Middle frontal gyrus (tissue), 1 donor: ENCODE measurements around the gene FAT1.
"Not testable (repeated sequence)": the region's sequence is repeated elsewhere in the genome, so short reads cannot be mapped to it uniquely, and the experiment has no call there.

Source experiments
- DNase-seq: peaks from one replicate; pipeline ENCODE4 v3.0.0-alpha.2; 2015; ENCODE audit warnings: low spot score; ENCODE audit errors: extremely low spot score

FAT1 gene

GRCh38 chr4:186699298-186699697, 24.4 kb downstream of the FAT1 start:
- no peak for DNase-seq

- no peak for DNase-seq
Measured at GRCh38 chr4:186698525-186698924, 25.1 kb downstream of the FAT1 start.

GRCh38 chr4:186698028-186698427, 25.6 kb downstream of the FAT1 start:
- no peak for DNase-seq

- DNase-seq, result no peak
Measured at GRCh38 chr4:186695392-186695791, 28.3 kb downstream of the FAT1 start.

GRCh38 chr4:186693894-186694293, 29.8 kb downstream of the FAT1 start:
- no peak for DNase-seq

- no peak for DNase-seq
Measured at GRCh38 chr4:186693159-186693815, 30.4 kb downstream of the FAT1 start.

- DNase-seq, result no peak
Measured at GRCh38 chr4:186691396-186691795, 32.3 kb downstream of the FAT1 start.

GRCh38 chr4:186689476-186689875, 34.2 kb downstream of the FAT1 start:
- DNase-seq, result no peak

- no peak for DNase-seq
Measured at GRCh38 chr4:186688150-186688943, 35.3 kb downstream of the FAT1 start.

- DNase-seq, result no peak
Measured at GRCh38 chr4:186687265-186687664, 36.4 kb downstream of the FAT1 start.

- no peak for DNase-seq
Measured at GRCh38 chr4:186685767-186686183, 37.9 kb downstream of the FAT1 start.

GRCh38 chr4:186684889-186685309, 38.8 kb downstream of the FAT1 start:
- no peak for DNase-seq

- no peak for DNase-seq
Measured at GRCh38 chr4:186684220-186684619, 39.4 kb downstream of the FAT1 start.

GRCh38 chr4:186680641-186681040, 43.0 kb downstream of the FAT1 start:
- DNase-seq, result no peak

GRCh38 chr4:186676531-186677161, 47.0 kb downstream of the FAT1 start:
- DNase-seq, result no peak

GRCh38 chr4:186669735-186670134, 53.9 kb downstream of the FAT1 start:
- no peak for DNase-seq

- DNase-seq, result no peak
Measured at GRCh38 chr4:186669159-186669731, 54.4 kb downstream of the FAT1 start.

- no peak for DNase-seq
Measured at GRCh38 chr4:186666750-186667149, 56.9 kb downstream of the FAT1 start.

GRCh38 chr4:186666252-186666651, 57.4 kb downstream of the FAT1 start:
- DNase-seq, result no peak

- no peak for DNase-seq
Measured at GRCh38 chr4:186660403-186660802, 63.3 kb downstream of the FAT1 start.

GRCh38 chr4:186659935-186660334, 63.7 kb downstream of the FAT1 start:
- DNase-seq, result no peak

- not testable (repeated sequence) for DNase-seq
Measured at GRCh38 chr4:186659456-186659855, 64.2 kb downstream of the FAT1 start.
